Kidney capillary endothelial cell (primary cell): Measurements from ENCODE around the gene RBM45.

Source experiments
- DNase-seq: peaks from one replicate; pipeline ENCODE4 v3.0.0-alpha.2; 2018; ENCODE audit warnings: low spot score

The RBM45 gene

DNA sequence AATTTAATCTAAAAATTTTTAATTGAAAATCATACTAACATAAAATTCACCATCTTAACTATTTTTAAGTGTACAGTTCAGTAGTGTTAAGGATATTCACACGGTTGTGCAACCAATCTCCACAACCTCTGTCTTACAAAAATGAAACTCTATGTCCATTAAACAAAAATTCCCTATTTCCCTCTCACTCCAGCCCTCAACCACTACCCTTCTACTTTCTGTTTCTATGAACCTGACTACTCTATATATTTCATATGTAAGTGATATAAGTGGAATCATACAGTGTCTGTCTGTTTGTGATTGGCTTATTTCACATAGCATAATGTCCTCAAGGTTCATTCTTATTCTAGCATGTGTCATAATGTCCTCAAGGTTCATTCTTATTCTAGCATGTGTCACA is 47.7 kb downstream of the RBM45 start:
- DNase-seq = no peak

DNA sequence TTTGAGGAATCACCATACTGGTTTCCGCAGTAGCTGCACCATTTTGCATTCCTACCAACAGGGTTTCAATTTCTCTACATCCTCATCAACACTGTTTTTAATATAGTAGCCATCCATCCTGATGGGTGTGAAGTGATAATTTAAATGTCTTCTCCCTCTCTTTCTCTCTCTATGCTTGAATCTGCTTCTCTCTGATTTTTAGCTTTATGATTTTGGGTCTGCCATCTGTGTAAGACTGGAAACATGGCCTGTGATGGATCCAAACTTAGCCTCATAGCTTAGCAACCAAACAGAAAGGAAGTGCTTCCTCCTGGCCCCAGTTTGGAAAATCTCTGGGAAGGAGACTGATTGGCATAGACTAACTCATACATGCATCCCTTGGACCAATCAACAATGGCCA is 48.4 kb downstream of the RBM45 start:
- DNase-seq = no peak

DNA sequence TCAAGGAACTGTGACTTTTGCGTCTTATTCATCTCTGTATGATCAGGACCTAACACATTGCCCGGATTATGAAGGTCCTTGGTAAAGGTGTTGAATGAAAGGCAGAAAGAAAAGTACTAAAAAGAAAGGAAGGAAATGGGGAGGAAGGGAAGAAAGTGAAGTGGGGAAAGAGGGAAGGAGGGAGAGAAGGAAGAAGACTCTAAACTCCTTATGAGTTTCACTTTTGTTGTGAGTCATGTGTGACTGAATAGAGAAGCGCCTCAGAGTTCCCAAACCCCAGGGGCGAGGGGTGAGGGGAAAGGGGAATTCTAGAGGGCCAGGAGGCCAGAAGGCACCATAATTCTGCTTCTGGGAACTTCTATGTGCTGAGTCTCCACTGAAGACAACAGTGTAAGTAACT is 51.2 kb downstream of the RBM45 start:
- DNase-seq = no peak

DNA sequence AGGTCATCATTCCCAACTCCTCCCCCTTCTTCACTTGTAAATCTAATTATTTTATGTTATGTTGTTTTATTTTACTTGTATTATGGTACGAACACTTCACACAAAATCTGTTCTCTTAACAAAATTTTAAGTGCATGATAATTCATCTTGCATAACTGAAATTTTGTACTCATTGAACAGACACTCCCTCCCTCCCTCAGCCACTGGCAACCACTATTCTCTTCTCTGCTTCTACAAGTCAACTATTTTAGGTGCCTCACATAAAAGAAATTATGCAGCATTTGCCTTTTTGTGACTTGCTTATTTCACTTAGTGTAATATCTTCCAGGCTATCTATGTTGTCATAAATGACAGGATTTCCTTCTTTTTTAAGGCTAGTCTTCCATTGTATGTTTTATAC is 51.7 kb downstream of the RBM45 start:
- DNase-seq = no peak

DNA sequence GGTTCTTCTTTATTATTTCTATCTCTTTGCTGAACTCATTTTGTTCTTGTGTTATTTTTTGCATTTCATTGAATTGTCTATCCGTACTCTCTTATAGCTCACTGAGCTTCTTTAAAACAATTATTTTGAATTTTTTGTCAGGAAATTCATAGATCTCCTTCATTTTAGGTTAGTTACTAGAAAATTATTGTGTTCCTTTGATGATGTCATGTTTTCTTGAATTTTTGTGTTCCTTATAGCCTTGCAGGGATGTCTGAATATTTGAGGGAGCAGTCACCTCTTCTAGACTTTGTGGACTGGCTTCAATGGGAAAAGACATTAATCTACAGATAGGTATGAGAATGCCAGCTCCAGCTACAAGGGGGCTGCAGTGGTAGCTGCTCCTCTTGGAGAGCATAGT is 61.4 kb downstream of the RBM45 start:
- DNase-seq = no peak

DNA sequence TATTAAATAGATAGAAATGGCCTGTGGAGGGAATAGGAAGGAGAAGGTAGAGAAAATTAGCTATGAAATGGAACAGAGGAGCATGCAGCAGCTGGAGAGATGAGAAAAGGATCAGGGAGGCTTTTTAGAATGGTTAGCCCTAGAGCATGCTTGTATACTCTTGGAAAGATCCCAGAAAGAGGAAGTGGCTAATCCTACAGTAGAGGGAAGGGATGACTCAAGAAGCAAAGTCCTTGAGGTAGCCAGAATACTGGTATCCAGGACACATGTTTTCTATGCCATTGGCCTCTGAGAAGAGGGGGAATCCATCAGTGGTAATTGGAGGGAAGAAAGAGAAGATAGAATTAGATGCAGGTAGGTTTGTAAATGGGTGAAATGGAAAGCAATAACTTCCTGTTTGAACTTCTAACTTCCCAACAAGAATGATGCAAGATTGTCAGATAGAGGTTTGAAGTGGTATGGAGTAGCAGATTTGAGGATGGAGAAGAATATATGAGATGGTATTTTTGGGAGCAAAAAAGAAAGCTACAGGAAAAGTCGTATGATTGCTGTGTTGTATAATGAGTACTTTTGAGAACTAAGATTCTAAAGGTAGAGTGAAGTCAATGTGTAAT is 64.9 kb downstream of the RBM45 start:
- no peak for DNase-seq
